ENCODE data around the gene MACROD2.
A peak's percentile ranks its signal among the peaks of the same experiment; 100 is the strongest.

MACROD2 gene

GRCh38 chr20:15866916-15867730 lies 1871.8 kb downstream of the MACROD2 start:
- DNase-seq = no peak

DNA sequence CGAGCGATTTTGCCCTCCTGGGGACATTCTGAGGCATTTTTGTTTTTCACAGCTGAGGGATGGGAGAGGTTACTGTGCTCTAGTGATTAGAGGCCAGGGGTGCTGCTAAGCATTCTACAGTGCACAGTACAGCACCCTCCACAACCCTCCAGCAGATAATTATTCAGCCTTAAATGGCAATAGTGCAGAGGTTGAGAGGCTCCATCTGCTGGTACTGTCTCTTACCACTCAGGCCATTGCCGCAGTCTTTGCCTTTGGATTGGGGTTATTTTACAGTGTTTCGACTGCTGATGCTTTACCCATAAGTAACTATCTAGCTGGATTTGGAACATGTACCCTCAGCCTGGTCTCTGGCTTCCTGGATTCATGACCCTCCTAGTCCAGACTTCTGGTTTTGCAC lies 1872.6 kb downstream of the MACROD2 start:
- DNase-seq = no peak

DNA sequence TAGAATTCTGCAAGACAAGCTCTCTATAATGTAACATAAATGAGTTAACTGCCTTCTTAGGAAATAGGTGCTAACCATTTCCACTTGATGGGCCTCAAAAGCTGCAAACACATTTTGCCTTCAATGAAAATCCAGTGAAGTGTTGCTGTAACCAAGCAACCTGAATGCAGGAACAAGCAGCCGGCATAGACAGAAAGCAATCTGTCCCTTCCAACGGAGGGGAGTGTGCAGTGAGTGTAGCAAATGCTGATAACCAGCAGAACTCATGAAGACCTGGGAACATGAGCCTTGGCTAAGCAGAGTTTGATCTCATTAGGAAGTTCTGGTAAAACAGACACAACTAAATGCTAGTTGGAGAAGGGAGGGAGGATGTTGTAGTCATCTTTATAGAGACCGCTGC lies 1880.1 kb downstream of the MACROD2 start:
- peak in 17 of 58 donors; percentile 4 to 69 (median 27) for DNase-seq

- DNase-seq = no peak
Measured at GRCh38 chr20:15882553-15882952, 1887.2 kb downstream of the MACROD2 start.

DNA sequence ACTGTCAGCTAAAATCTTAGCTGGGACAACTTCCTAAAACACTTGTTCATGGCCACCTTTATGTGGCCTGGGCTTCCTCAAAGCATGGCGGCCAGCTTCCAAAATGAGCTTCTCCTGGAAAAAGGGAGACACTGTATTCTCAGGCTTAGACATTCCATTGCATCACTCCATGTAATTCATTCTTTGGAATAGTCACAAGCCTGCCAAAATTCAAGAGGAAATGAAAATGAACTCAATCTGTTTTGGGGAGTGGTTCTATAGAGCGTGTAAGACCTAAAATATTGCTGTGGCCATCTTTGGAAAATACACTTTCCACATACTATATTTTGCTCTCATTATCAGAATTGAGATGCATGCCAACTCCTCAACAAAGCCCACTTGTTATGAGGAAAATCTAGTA lies 1890.9 kb downstream of the MACROD2 start:
- DNase-seq = no peak

GRCh38 chr20:15887387-15887786 lies 1892.1 kb downstream of the MACROD2 start:
- no peak for DNase-seq

GRCh38 chr20:15889061-15889460 lies 1893.7 kb downstream of the MACROD2 start:
- peak in 2 of 58 donors; percentile 4 to 5 for DNase-seq

DNA sequence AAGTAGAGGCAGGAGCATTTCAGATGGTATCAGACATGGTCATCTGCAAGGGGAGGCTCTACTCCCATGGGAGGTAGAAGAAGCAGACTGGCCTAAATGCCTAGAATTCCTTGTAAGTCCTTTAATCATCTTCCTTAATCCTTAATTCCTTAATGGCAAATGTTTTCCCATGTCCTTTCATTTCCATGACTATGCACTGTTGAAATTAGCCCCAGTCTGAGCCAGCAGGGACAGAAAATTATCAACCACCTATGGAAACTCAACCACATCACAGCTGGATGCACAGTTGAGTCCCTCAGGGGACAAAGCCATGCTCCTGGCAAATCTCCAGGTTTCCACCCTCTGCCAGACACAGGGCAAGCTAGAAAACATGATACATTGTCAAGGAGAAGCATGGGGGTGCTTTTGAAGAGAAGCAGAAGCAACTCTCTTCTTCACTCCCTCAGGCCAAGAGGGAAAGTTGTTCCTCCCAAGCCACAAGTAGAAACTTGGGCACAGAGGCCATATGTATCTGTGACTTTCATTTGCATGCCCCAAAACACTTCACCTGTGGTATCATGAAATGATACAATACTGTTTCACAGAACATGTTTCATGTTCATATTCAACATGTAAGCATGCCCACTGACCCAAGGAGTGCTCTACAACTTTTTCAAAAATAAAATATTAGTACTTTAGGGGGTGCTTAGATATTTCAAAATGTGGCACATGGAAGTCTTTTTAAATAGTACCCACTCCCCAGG lies 1894.4 kb downstream of the MACROD2 start:
- DNase-seq = no peak

DNA sequence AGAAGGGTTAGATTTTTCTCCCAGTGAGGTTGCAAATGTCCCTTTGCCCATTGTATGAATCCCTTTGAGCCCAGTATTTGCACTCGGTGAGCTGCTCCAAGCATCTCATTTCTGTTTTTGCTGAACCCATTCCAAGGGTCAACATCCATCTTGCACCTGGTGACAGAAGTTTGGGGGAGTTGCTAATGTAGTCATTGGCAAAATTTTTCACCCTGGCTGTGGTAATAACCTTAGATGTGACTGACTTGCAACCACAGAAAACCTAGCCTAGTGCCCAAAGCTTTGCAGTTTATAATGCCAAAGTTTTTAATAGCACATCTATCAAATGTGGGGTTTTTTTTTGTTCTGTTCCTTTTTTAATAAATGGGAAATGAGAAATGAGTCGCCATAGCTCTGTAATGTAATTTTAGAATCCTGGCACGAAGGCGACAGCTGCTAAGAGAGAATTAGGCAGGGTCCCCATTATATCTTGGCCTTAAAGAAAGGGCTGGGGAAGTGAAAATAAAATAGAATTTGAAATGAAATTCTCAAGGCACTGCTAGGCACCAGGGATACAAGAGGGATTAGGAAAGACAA lies 1895.2 kb downstream of the MACROD2 start:
- no peak for DNase-seq

DNA sequence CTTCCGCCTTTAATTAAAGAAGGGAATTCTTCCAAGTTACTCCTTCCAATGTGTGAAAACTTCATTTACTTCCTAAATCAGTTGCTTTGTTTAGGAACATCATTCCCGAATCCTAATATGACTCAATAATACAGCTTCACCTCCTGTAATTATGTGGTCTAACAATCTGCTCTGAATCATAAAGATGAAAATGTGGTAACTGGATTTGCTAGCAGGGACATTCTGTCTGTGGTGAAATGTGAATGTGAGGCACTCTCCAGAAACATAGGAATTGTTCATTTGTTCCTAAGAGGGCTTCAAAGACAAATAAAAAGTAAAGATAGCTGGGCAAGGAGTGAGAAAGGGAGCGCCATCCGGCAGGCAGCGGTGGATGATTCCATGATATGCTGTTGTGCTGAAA lies 1899.8 kb downstream of the MACROD2 start:
- DNase-seq = peak in 1 of 58 donors; percentile 16

DNA sequence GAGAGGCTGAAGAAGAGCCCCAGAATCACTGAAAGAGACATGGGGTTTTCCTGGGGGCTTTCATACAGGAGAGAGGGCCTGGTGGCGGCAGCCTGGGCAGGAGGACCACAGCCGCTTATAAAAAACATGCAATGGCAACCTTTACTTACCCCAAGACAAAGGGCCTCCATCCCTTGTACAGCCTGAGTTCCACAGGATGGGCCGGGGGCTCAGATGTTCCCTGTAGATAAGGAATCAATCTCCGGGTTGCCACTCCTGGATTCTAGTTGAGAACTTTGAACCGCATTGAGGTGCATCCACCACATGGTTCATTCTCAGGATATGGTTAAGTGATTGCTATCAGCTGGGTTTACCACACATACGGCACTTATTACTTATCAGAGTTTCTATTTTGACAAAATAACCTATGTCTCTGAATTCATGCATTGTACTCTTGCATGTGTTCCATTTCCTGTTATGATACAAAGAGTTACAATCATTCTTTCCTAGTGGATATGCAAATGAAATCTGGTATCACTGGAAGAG lies 1900.3 kb downstream of the MACROD2 start:
- no peak for DNase-seq

DNA sequence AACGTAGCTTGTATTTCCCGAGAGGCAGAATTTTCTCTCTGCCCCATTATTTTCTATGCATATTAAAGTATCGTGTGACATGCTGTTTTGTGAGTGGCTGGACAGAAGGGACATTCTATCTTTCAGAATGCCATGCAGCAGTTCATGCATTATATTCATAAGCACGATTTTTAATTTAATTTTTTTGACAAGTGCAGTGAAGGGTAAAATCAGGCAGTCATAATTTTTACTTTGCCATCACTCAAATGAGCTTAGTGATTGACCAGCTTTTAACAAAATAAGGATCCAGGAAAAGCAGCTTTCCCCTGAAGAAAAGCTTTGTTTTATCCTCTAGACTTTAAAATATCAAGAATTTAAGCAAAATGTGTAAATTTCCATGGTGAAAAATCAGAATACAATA lies 1904.7 kb downstream of the MACROD2 start:
- no peak for DNase-seq

DNA sequence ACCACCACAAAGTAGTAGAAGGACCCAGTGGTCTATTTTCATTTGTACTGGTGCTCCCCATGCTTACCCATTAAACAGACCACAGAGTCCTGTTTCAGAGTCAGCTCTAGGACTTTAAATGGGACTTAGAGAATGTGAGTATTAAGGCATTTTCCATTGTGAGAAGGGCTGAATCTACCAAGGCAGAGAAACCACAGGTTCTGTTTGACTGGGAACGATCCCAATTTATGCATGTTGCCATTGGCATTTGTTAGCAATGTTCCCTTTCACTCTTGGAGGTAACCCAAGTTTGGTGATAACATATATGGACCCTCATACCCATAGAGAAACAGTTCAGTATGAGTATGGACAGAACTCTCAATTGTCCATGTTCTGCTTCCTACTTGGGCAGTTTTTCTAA lies 1905.1 kb downstream of the MACROD2 start:
- DNase-seq = no peak

DNA sequence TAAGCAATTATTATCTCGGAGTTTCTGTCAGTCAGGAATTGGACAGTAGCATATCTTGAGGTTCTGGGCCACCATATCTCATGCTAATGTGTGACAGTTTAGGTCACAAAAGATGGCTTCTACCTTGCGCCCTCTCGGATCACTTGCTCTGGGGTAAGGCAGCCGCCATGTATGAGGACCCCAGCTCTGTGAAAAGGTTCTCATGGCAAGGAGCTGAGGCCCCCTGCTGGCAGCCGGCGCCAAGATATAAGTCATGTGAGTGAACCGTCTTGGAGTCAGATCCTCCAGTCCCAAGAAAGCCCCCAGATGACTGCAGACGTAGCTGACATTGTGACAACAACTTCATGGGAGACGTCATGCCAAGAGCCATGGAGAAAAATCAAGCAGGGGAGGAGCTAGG lies 1907.2 kb downstream of the MACROD2 start:
- DNase-seq = no peak

DNA sequence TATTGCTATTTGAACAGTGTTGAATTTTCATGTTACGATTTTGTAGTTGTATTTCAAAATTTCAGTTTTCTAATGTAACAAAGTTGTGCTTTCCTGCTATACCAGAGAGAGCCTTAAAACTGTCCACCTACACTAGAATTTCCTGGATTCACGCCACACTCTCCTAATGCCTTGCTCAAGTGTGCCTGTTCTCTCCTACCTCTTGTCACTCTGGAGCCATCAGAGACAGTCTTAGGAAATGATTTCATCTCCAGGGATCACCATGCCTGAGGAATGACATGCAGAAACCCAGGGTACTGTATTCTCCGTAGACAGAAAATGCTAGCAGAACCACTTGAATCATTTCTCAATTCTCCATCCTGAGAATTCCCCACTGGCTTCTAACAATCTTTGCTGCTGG lies 1910.3 kb downstream of the MACROD2 start:
- peak in 2 of 58 donors; percentile 3 to 18 for DNase-seq

- DNase-seq = no peak
Measured at GRCh38 chr20:15909995-15910394, 1914.7 kb downstream of the MACROD2 start.

DNA sequence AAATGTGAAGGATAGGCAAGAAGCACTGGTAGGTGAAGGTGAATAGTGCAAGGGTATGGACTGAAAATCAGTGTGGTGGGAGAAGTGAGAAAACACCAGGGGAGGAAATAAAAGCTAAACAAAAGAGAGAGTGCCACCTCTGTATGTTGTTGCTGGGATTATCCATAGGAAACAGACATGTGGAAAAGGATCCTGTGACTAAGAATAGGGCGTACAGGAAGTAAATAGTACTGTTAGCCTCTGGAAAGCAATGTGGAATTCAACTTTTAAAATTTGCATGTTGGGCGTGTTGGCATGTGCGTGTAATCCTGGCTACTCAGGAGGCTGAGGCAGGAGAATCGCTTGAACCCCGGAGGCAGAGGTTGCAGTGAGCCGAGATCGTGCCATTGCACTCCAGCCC lies 1916.3 kb downstream of the MACROD2 start:
- DNase-seq = no peak

- DNase-seq = no peak
Measured at GRCh38 chr20:15913391-15914025, 1918.2 kb downstream of the MACROD2 start.

- DNase-seq = no peak
Measured at GRCh38 chr20:15916623-15917022, 1921.3 kb downstream of the MACROD2 start.

DNA sequence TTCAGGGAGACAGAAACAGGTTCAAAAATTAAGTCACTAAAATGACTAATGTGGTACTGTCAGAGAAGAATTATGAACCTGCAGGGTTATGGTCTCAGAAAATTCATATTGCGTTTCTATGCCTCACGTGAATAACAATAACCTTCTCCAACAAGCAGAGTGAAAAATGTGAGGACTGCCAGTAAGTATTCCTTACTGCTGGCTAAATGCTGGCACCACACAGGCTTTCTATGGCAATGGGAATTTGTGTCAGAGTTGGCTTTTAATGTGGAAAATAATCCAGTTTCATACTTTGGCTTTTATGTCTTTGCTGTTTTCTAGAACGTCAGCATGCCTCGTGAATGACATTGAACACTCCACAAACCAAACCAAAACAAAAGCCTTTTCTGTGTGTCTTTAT lies 1922.0 kb downstream of the MACROD2 start:
- DNase-seq = no peak

GRCh38 chr20:15918631-15919030 lies 1923.3 kb downstream of the MACROD2 start:
- no peak for DNase-seq

DNA sequence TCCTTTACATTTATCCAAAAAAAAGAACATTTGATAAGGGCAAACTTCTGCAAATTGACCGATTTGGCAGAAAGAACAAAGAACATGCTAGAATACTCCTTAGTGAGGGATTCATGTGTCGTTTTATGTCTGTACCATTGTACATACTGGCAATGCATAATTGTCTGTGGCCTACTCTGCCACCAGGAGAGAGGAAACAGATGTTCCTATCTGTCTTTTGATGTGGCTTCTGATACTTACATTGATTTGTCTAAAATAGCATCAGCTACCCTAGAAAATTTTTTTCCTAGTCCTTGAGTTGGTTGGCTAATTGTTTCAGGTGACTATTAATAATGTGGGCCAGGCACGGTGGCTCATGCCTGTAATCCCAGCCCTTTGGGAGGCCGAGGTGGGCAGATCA lies 1923.8 kb downstream of the MACROD2 start:
- no peak for DNase-seq

All from anterior cingulate cortex (tissue), 58 donors.